Astrocyte (in vitro differentiated cells and primary cell): Measurements from ENCODE around the gene CCDC68. TPM values are rescaled to one million over a fixed set of nuclear protein-coding genes. Genes with fewer than 3 reads are reported as not detected.

Source experiments
- DNase-seq: peaks from one replicate; pipeline ENCODE4 v3.0.0-alpha.2; 2010; ENCODE audit warnings: low read depth
- FAIRE-seq: peaks from 2 replicates; lab custom pipeline; 2011; peaks lifted over from hg19 to GRCh38; lab: Jason Lieb, UNC
- H2AFZ ChIP-seq: 2 replicates; pipeline ENCODE4 v1.6.0; 2012; ENCODE audit warnings: low read depth, low read length, inconsistent platforms
- H3K27ac ChIP-seq: 2 replicates; pipeline ENCODE4 v1.5.1; 2011; ENCODE audit warnings: low read depth, low read length, inconsistent platforms
- H3K27me3 ChIP-seq: 2 replicates; pipeline ENCODE4 v1.6.0; 2011; ENCODE audit warnings: low read length, inconsistent platforms; ENCODE audit not compliant: insufficient read depth
- H3K36me3 ChIP-seq: 2 replicates; pipeline ENCODE4 v1.5.1; 2011; ENCODE audit warnings: low read length, inconsistent platforms; ENCODE audit not compliant: insufficient read depth
- H3K4me1 ChIP-seq: 2 replicates; pipeline ENCODE4 v1.5.1; 2011; ENCODE audit warnings: low read length, inconsistent platforms; ENCODE audit not compliant: insufficient read depth
- H3K4me2 ChIP-seq: 2 replicates; pipeline ENCODE4 v1.6.0; 2012; ENCODE audit warnings: low read length, inconsistent platforms
- H3K4me3 ChIP-seq: 2 replicates; pipeline ENCODE4 v1.5.1; 2011; ENCODE audit warnings: low read depth, mild to moderate bottlenecking, low read length, inconsistent platforms; ENCODE audit not compliant: insufficient read depth
- H3K79me2 ChIP-seq: 2 replicates; pipeline ENCODE4 v1.6.0; 2012; ENCODE audit warnings: mild to moderate bottlenecking, low read length, inconsistent platforms; ENCODE audit not compliant: insufficient read depth
- H3K9ac ChIP-seq: 2 replicates; pipeline ENCODE4 v1.6.0; 2012; ENCODE audit warnings: mild to moderate bottlenecking, low read length, inconsistent platforms
- H3K9me3 ChIP-seq: 2 replicates; pipeline ENCODE4 v1.5.1; 2012; ENCODE audit warnings: low read depth, mild to moderate bottlenecking, low read length, inconsistent platforms; ENCODE audit not compliant: insufficient read depth
- H4K20me1 ChIP-seq: 2 replicates; pipeline ENCODE4 v1.6.0; 2012; ENCODE audit warnings: low read length, inconsistent platforms; ENCODE audit not compliant: insufficient read depth
- H3K27ac Mint-ChIP-seq: one replicate; pipeline ENCODE4 v1.8.0; 2021; ENCODE audit warnings: mild to moderate bottlenecking, mixed read lengths; ENCODE audit not compliant: unreplicated experiment
- H3K27me3 Mint-ChIP-seq: one replicate; pipeline ENCODE4 v1.8.0; 2021; ENCODE audit warnings: low read depth, mixed read lengths; ENCODE audit not compliant: unreplicated experiment
- H3K36me3 Mint-ChIP-seq: one replicate; pipeline ENCODE4 v1.8.0; 2021; ENCODE audit warnings: low read depth, mixed read lengths; ENCODE audit not compliant: unreplicated experiment
- H3K4me1 Mint-ChIP-seq: one replicate; pipeline ENCODE4 v1.8.0; 2021; ENCODE audit warnings: low read depth, mixed read lengths; ENCODE audit not compliant: unreplicated experiment
- H3K4me3 Mint-ChIP-seq: one replicate; pipeline ENCODE4 v1.8.0; 2021; ENCODE audit warnings: mild to moderate bottlenecking, moderate library complexity, mixed read lengths; ENCODE audit not compliant: unreplicated experiment
- H3K9me3 Mint-ChIP-seq: one replicate; pipeline ENCODE4 v1.8.0; 2021; ENCODE audit warnings: mild to moderate bottlenecking, mixed read lengths; ENCODE audit not compliant: unreplicated experiment
- EZH2 ChIP-seq: IDR thresholded peaks from 2 replicates; pipeline ENCODE4 v1.6.1; 2012; ENCODE audit warnings: mild to moderate bottlenecking, low read length, inconsistent platforms; ENCODE audit not compliant: insufficient read depth
- total RNA-seq: library from RNA; stranded (reverse); gene quantifications from 2 replicates; pipeline ENCODE4 v1.2.1, GENCODE V29; 2021
- TF ChIP-seq, protein P1 (sequence below): IDR thresholded peaks from 2 replicates; pipeline ENCODE4 v1.5.1; 2011; ENCODE audit warnings: low read depth, mild to moderate bottlenecking, inconsistent platforms, low read length, moderate library complexity; ENCODE audit not compliant: insufficient read depth

Gene CCDC68
- total RNA-seq, 1 donor from 2014 or later, result 2.2 TPM

DNA sequence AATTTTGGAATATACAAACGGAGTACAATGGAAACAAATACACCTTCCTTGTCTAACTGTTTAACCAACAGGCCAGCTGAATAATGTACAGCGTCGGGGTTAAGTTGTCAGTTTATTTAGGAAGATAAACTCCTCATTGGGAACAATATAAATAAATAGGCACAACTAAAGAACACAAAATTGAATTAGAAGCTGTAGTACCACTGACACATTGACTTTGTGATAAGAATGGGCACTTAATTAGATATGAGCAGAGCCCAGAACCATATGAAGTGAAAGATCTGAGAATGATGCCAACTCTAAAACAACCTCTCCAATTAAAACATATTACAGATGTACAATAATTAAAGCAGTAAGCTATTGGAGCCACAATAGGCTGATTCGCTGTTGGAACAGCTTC, 44.4 kb downstream of the CCDC68 start:
- no peak overlapping the region for H3K27ac Mint-ChIP-seq
- H3K27ac ChIP-seq, result no peak overlapping the region
- no peak for DNase-seq
- no peak overlapping the region for H3K4me3 ChIP-seq
- H3K4me2 ChIP-seq, result no peak overlapping the region
- no peak overlapping the region for H2AFZ ChIP-seq
- no peak overlapping the region for H3K4me3 Mint-ChIP-seq
- H3K36me3 ChIP-seq, result no peaks in the 10 kb centered on the region
- H3K4me1 Mint-ChIP-seq, result no peaks in the 10 kb centered on the region
- no peaks in the 10 kb centered on the region for H4K20me1 ChIP-seq
- H3K79me2 ChIP-seq, result no peaks in the 10 kb centered on the region
- H3K27me3 ChIP-seq, result no peaks in the 10 kb centered on the region
- H3K36me3 Mint-ChIP-seq, result no peaks in the 10 kb centered on the region
- TF ChIP-seq EZH2, result no peak
- H3K9me3 ChIP-seq, result no peaks in the 10 kb centered on the region
- no peak for FAIRE-seq
- no peaks in the 10 kb centered on the region for H3K9me3 Mint-ChIP-seq
- H3K4me1 ChIP-seq, result no peaks in the 10 kb centered on the region
- H3K9ac ChIP-seq, result no peak overlapping the region
- H3K27me3 Mint-ChIP-seq, result no peaks in the 10 kb centered on the region

DNA sequence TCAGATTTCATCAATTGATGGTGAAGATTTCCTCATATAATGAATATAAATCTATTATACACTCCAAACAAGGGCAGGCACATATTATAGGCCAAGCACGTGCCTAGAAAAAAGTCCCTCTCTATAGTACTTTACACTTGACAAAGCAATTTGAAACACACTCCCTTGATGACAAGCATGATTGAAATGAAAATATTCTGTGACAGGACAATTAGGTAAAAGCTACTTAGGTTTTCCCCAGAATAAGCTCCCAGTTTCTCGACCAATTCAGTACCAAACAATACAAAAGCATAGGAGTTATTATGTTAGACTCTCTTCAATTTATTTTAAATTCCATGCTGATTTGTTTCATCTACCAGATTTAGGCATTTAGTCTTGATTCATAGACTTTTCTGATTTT, 47.7 kb downstream of the CCDC68 start:
- FAIRE-seq, result no peak
- H3K4me2 ChIP-seq, result no peak overlapping the region
- peaks cover 1% of the 10 kb centered on the region for H3K36me3 Mint-ChIP-seq
- H4K20me1 ChIP-seq, result no peaks in the 10 kb centered on the region
- H3K27ac ChIP-seq, result no peak overlapping the region
- no peak overlapping the region for H2AFZ ChIP-seq
- H3K27me3 Mint-ChIP-seq, result no peaks in the 10 kb centered on the region
- no peak overlapping the region for H3K9ac ChIP-seq
- H3K9me3 ChIP-seq, result no peaks in the 10 kb centered on the region
- no peak overlapping the region for H3K27ac Mint-ChIP-seq
- no peak overlapping the region for H3K4me3 ChIP-seq
- no peak overlapping the region for H3K4me3 Mint-ChIP-seq
- no peaks in the 10 kb centered on the region for H3K4me1 ChIP-seq
- DNase-seq, result no peak
- no peak for TF ChIP-seq EZH2
- TF ChIP-seq, protein P1, sequence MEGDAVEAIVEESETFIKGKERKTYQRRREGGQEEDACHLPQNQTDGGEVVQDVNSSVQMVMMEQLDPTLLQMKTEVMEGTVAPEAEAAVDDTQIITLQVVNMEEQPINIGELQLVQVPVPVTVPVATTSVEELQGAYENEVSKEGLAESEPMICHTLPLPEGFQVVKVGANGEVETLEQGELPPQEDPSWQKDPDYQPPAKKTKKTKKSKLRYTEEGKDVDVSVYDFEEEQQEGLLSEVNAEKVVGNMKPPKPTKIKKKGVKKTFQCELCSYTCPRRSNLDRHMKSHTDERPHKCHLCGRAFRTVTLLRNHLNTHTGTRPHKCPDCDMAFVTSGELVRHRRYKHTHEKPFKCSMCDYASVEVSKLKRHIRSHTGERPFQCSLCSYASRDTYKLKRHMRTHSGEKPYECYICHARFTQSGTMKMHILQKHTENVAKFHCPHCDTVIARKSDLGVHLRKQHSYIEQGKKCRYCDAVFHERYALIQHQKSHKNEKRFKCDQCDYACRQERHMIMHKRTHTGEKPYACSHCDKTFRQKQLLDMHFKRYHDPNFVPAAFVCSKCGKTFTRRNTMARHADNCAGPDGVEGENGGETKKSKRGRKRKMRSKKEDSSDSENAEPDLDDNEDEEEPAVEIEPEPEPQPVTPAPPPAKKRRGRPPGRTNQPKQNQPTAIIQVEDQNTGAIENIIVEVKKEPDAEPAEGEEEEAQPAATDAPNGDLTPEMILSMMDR, result no peak
- H3K9me3 Mint-ChIP-seq, result no peaks in the 10 kb centered on the region
- no peaks in the 10 kb centered on the region for H3K36me3 ChIP-seq
- no peaks in the 10 kb centered on the region for H3K27me3 ChIP-seq
- no peaks in the 10 kb centered on the region for H3K79me2 ChIP-seq
- H3K4me1 Mint-ChIP-seq, result peaks cover 3% of the 10 kb centered on the region

DNA sequence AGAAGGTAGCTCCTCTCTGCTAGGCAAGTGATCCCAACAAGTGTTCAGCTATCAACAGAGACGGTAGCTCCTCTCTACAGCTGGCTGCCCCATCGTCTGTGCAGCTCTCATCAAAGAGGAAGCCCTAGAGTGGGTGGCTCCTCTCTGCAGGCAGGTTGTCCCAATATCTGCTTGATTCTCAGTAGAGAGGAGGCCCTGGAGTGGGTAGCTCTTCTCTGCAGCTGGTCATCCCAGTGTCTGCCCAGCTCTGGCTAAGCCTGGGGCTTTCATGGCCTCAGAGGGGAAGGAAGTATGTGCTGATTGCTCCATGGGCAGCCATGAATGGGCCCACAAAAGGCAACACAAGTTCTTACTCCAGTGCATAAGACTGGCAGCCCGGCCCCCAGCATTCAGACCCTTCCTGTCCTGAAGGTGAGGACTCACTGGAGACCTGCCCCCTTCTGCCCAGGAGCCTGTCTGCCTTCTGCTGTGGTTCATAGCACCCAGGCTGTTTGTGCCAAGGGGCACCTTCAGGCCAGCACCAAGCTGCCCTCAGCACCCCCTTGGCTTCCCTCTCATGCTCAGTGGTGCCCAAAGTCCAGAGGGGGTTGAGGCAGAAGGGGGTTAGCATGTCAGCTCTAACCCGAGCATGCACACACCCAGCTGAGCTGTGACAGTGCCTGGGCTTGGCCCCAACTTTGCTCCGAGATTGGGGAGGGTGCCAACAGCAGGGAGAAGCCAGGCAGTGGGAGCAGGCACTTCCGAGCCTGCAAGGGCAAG, 48.9 kb downstream of the CCDC68 start:
- no peaks in the 10 kb centered on the region for H3K36me3 ChIP-seq
- peaks cover 1% of the 10 kb centered on the region for H3K36me3 Mint-ChIP-seq
- no peaks in the 10 kb centered on the region for H4K20me1 ChIP-seq
- TF ChIP-seq EZH2, result no peak
- TF ChIP-seq, protein P1, result no peak
- no peaks in the 10 kb centered on the region for H3K9me3 Mint-ChIP-seq
- H3K4me3 ChIP-seq, result no peak overlapping the region
- H3K4me3 Mint-ChIP-seq, result no peak overlapping the region
- no peak overlapping the region for H3K27ac ChIP-seq
- peaks cover 3% of the 10 kb centered on the region for H3K4me1 Mint-ChIP-seq
- no peak for DNase-seq
- no peak overlapping the region for H3K9ac ChIP-seq
- no peaks in the 10 kb centered on the region for H3K27me3 ChIP-seq
- H3K9me3 ChIP-seq, result no peaks in the 10 kb centered on the region
- H3K27me3 Mint-ChIP-seq, result no peaks in the 10 kb centered on the region
- H3K27ac Mint-ChIP-seq, result no peak overlapping the region
- no peaks in the 10 kb centered on the region for H3K4me1 ChIP-seq
- H3K4me2 ChIP-seq, result no peak overlapping the region
- H2AFZ ChIP-seq, result no peak overlapping the region
- no peak for FAIRE-seq
- H3K79me2 ChIP-seq, result no peaks in the 10 kb centered on the region
